ENCODE measurements around the gene OLFML2B.

DNA sequence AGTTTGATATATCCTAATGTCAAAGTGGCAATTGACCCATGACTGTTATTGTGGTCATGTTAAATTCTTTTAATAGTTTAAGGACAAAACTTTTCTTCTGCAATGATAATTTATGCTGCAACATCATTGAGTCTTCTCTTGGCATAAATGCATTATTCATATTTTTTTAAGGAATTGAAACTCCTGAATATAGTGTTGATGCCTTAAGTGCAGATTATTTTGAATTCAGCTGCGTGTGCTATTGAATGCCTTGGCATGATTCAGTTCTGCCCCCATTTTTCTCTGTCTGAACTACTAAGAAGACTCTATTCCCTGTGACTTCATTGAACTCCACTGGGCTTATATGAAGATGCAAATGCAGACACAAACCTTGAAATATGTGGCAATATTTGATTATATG, 23.3 kb upstream of the OLFML2B start:
- TF ChIP-seq CTCF (IDR thresholded peaks at IDR 0.05) (no peak), POLR2A (IDR thresholded peaks at IDR 0.05) (no peak)

All from uterus (tissue), 2 donors.